Activated T-helper 9 cell treated with anti-CD3 and anti-CD28 coated beads, Interleukin-2, amount 50 U/mL, for 16 hours (primary cell): ENCODE data around the gene C2orf42.
"Not testable (repeated sequence)": the region's sequence is repeated elsewhere in the genome, so short reads cannot be mapped to it uniquely, and the experiment has no call there.

Source experiments
- DNase-seq: peaks from one replicate; pipeline ENCODE4 v3.0.0-alpha.2; 2020; ENCODE audit warnings: low read depth

The C2orf42 gene

DNA sequence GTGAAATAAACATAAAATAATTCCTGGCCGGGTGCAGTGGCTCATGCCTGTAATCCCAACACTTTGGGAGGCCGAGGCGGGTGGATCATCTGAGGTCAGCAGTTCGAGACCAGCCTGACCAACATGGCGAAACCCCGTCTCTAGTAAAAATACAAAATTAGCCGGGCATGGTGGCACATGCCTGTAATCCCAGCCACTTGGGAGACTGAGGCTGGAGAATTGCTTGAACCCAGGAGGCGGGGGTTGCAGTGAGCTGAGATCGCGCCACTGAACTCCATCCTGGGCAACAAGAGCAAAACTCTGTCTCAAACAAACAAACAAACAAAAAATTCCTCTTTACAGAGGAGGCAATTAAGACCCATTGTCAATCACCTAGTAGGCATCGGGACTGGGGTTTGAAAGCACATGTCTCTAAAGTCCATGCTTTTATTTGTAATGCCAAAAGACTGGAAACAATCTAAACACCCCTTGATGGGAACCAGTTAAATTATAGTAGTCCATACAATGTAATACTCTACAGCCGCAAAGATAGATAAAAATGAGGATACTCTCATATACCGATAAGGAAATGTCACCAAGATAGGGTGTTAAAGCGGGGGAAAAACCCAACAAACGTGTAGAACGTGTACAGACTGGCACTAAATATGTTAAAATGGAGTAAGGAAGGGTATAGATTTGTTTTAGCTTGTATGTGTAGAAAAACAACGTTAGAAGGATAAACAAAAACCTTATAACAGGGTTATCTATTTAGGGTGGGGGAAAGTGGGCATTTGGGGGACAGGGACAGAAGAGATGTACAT lies 59.3 kb downstream of the C2orf42 start:
- DNase-seq = not testable (repeated sequence)

DNA sequence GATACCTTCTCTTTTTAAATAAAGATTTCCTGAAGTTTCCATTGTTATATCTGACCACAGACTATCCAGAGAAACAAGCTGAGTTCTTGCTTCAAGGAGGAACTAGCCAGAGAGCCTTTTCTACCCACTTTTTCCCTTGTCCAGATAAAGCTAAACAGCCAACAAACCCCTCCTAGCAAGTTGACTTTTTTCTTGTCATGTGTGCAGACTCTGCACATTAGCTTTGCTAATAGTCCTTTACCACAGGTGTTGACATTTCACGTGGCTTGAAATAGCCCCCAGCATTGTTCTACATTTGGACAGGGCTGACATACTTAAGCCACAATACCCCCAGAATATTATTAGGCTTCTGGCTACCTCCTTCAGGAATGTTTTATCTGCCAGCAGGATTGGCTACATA lies 62.8 kb downstream of the C2orf42 start:
- no peak for DNase-seq

DNA sequence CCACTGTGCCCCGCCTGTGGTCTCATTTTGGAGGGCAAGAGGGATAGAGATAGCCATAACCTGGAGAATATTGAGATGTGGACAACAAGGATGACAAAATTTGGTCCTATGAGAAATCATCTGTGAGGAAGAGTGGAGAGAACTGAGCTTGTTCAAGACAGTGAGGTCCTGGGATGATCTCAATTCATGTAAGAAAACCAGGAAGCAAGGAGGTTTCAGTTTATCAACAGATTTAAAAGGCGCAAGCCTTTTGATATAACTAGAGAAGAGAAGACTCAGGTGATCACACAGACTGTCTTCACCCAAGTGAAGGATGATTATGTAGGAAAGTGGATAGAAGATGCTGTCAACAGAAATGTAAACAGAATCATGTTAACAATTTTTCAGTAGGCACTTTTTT lies 64.4 kb downstream of the C2orf42 start:
- DNase-seq = no peak

DNA sequence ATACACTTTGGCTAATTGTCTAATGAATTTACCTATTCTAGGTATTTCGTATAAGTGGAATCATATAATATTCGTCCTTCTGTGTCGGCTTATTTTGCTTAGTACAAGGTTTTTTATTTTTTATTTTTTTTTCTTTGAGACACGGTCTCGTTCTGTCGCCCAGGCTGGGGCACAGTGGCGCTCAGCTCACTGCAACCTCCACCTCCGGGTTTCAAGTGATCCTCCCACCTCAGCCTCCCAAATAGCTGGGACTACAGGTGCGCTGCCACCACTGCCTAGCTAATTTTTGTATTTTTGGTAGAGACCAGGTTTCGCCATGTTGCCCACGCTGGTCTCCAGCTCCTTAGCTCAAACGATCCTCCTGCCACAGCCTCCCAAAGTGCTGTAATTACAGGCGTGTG lies 65.3 kb downstream of the C2orf42 start:
- DNase-seq = no peak

DNA sequence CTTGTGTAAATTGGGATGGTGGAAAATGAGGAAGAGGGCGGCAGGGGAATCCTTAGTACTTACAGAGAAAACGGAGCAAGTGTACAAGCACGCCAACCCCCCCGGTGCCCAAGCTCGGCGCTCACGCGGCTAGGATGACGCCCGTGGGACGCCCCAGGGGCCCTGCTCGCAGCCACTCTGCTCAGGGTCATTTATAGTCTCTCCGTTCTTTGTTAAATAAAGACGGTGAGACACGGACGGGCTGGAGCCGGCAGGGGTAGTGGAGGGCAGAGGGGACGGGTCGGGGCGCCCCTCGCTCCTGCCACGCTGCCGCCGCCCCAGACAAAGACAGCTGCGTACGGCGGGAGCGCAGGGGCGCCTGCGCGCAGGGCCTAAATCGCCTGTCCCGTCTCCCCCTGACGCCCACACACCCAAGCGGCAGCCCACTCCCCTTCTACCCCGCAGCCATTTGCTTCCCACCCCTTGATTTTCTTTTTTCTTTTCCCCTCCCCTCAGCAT lies 65.8 kb downstream of the C2orf42 start:
- DNase-seq = peak; percentile 55

DNA sequence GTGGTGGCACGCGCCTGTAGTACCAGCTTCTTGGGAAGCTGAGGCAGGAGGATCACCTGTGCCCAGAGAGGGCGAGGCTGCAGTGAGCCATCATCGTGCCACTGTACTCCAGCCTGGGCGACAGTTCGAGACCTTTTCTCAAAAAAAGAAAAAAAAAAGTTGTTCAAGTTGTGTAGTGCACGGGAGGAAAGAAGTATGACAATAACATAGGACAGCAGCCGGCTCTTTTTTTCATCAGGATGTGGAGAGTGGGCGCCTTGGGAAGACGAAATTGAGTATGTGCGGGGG lies 67.0 kb downstream of the C2orf42 start:
- DNase-seq = no peak

DNA sequence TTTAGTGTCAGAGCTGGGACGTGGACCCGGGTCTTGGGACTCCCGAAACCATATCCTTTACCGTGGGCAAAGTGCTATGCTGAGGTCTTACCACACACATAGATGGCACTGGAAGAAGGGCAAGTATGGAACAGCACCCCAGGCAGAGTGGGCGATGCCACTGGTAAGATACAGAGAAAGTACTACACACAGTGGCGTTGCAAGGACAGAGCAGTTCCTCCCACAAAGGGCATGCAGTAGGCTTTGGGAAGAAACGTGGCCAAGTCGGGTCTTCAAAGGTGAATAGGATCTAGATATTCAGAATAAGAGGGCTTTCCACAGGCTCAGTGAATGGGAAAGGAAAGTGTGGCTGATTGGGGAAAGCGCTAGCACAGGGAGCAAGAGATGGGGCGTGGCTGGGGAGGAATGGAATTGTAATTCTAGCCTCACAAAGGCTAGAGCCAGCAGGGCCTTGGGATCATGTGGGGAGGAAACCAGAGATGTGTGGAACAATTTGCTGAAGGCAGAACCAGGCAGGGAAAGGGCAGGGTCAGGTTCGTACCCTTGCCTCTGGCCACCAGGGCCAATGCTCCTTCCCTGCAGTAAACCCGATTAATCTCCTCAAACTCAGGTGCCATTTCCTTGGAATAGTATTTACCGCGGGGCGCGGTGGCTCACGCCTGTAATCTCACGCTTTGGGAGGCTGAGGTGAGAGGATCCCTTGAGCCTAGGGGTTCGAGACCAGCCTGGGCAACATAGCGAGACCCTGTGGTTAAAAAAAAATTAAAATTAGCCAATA lies 67.6 kb downstream of the C2orf42 start:
- no peak for DNase-seq

DNA sequence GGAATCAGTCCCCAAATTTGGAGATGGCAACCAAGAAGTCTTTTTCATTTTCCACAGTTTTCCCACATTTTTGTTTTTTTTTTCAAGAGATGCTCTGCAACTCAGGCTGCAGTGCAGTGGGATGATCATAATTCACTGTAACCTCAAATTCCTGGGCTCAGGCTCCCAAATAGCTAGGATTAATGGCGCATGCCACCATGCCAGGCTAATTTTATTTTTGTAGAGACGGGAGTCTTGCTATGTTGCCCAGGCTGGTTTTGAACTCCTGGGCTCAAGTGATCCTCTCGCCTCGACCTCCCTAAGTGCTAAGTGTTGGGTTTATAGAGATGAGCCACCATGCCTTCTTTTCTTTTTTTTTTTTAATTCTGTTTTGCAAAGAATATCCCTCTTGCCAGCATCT lies 68.3 kb downstream of the C2orf42 start:
- DNase-seq = no peak

DNA sequence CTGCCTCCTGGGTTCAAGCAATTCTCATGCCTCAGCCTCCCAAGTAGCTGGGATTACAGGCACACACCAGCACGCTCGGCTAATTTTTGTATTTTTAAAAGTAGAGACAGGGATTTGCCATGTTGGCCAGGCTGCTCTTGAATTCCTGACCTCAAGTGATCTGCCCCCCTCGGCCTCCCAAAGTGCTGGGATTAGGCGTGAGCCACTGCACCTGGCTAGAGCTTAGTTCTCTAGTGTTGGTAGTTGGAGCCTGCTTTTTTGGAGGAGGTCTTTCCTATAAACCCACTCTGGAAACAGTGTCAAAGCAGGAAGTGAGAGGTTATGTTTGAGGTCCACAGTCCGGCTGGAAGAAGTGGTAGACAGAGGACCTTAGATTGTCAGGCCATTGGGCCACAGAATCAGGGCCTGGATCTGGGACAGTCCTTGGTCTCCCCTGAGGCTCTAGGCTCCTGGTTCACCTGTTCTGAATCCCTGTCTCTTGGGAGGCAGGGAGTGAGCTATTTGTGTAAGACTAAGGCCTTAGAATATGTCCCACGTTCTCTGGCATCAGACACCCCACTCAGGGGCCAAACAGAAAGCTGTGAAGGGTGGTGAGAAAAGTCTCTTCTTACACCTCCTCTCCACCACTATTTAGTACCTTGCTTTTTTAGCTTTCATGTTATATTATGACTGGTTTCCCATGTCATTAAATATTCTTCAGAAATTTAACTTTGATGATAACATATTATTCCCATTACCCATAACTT lies 69.0 kb downstream of the C2orf42 start:
- no peak for DNase-seq

DNA sequence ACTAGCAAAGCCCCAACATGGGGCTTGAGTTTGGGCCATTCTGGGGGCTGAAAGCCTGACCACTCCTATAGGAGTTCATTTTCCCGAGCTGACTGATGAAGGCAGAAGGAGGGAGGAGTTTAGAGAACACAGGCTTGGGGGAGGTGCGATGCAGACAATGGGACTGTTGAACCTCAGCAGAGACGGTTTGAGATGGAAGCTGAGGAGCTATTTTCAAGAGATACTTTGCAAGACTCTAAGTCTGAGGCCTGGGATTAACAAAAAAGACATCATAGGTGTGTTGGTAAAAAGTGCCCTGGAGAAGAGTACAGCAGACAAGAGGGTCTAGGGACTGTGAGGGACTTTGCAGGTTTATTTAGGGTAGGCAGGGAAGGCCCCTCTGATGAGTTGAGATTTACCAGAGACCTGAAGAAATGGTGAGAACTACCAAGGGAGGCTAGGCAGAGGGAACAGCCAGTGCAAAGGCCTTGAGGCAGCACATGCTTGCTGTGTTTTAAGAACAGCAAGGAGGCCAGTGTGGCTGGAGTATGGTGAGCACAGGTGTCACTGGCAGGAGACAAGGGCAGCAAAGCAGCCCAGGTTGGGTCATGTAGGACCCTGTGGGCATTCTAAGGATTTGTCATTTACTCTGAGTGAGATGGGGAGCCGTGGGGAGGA lies 71.9 kb downstream of the C2orf42 start:
- DNase-seq = no peak

DNA sequence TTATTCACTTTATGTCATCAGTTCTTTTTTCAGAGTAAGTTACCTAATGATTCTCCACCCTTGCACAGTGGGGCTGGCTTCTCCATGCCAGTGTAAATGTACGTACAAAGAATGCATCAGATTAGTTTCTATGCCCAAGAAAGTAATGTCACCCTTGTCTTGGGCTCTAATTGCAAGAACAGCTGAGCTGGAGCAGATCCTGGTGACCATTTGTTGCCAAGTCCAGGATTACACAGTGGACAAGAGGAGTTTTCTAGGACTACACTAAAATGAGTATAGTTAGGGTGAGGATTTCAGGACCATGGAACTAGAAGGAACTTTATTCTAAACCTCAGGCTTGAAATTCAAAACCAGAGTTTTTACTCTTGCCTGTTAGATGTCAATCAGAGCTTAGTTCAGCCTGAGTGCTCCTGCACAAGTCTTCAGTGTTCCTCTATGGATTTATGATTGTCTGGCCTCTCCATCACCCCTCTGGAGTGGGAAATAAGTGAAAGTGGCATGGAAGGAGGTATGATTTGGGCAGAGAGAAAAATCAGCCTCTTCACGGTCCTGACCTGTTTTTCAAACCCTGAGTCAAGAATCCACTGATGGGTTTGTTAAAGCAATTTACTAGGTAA lies 73.8 kb downstream of the C2orf42 start:
- DNase-seq = no peak

DNA sequence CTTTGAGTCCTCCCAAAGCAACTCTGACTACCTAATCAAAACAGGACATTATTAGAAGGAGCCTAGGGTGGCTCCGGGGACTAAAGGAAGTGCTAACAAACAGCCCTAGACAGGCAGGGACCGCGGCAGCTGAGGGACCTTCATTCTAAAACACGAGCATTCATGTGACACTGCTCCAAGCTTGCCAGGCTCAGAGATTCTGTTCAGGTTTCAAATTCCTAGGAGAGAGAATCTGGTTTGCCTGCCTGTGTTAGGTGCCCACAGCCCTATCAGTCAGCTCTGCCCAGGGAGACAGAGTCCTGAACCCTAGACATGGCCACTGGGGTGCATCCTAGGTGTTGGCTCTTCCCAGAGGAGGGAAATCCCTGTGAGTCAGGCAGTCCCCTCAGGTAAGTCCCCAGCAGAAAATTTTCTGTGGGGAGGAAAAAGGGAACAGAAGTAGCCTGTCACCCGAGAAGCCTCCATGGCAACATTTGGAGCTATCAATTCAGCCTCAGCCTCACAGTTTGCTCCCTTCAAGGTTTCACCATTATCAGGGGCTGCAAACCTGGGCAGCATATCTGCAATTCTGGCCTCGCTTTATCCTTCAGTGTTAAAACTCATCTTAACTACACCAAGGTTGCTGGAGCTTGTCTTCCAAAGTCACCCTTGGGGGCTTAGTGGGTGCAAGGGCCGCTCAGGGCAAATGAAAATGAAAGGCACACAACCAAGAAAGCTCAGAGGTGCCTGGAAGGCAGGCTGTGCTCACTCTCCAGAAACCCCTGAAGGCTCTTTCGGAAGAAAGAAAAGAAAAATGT lies 75.0 kb downstream of the C2orf42 start:
- no peak for DNase-seq

DNA sequence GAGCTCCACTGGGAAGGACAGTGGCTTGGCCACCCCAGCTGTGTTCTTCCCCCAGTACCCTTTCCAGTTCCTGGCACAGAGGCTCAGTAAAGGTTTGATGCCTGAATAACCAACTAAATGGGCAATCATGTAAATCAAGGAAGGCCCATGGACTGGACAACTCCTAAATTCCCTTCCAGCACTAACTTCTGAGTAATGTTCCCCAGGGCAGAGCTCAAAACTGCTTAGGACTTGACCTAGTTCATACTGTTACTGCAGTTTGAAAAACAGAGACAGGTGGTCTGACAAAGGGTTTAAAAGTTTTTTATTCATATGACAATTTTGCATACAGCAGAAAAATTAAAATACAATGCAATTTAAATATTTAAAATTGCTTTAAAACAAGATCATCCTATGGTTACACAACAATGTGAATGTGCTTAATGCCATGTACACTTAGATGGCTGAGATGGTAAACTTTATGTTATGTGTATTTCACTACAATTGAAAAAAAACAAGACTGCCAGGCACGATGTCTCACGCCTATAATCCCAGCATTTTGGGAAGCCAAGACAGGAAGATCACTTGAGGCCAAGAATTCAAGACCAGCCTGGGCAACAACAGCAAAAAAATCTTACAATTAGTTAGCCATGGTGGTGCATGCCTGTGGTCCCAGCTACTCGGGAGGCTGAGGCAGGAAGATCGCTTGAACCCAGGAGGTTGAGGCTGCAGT lies 77.3 kb downstream of the C2orf42 start:
- no peak for DNase-seq

DNA sequence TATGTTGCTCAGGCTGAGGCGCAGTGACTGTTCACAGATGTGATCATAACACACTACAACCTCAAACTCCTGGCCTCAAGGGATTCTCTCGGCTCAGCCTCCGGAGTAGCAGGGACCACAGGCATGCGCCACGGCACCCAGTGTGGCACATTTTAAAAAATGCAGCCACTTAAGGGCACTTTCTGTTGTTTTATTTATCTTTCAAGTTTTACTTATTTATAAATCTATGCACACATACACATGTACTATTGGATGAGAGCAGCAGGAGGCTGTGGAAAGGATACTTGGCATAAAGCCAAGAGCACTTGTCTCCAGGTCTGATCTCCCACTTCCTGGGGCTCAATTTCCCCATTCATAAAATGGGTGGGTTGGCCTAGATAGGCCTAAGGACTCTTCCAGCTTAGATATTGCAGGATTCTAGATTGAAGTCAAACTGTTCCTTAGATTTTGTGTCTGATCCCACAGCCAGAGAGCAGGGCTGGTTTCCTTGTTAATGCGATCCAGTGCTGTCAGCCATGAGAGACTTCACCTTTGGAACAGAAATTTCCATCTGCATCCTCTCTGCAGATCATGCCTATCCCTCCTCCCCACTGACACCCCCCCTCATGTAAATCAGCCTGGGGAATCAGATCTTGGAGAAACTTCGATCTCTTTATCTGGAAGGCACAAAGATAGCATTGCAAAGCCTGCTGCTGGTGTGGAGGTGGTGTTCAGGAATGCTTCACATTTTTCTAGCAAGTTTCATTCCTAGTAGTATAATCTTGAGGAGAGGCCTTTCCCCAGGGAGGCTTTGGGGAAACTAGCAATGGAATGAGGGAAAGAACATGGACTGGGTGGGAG lies 78.8 kb downstream of the C2orf42 start:
- DNase-seq = no peak

DNA sequence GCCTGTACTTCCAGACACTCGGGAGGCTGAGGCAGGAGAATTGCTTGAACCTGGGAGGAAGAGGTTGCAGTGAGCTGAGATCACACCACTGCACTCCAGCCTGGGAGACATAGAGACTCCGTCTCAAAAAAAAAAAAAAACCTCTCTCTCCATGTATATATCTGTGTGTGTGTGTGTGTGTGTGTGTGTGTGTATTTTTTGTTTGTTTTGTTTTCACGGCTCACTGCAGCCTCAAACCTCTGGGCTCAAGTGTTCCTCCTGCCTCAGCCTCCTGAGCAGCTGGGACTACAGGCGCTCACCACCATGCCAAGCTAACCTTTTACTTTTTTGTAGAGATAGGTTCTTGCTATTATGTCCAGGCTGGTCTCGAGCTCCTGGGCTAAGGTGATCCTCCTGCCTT lies 80.4 kb downstream of the C2orf42 start:
- DNase-seq = not testable (repeated sequence)

DNA sequence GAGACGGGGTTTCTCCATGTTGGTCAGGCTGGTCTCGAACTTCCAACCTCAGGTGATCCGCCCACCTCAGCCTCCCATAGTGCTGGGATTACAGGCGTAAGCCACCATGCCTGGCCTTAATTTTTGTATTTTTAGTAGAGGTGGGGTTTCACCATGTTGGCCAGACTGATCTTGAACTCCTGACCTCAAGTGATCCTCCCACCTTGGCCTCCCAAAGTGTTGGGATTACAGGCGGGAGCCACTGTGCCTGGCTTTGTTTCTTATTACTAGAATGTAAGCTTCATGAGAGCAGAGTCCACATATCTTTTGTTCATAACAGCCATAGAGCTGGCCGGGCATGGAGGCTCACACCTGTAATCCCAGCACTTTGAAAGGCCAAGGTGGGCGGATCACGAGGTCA lies 84.7 kb downstream of the C2orf42 start:
- DNase-seq = not testable (repeated sequence)

DNA sequence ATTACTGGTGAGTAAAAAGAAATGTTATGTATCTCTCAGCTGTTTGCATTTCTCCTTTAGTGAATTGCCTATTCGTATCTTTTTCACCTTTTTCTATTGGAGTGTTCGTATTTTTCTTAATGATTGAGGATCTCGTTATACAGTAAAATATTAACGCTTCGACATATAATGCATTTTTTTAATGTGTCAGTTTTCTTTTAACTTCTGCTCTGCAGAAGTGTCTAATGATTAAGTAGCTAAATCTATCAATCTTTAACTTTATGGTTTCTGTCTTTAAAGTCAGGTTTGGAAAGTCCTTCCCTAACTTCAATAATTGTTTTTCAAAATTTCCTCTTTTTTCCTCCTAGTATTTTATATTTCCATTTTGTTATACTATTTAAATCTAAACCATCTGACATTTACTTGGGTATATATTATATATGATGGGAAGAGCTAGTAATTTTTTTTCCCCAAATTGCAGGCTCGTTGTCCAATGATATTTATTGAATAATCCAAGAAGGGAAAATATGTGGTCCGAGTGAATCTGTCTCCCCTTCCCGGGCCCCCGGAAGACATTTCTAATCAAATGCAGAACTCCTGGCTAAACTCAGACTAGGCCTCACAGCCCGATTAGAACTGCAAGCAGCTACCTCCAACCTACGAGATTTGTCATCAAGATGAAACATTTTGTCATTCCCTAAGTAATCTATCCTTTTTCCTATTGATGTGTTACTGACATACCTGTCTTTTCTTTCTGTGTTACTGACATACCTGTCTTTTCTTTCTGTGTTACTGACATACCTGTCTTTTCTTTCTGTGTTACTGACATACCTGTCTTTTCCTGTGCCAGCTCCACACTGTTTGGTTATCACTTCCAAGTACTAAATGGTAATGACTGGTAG lies 86.3 kb downstream of the C2orf42 start:
- DNase-seq = no peak

DNA sequence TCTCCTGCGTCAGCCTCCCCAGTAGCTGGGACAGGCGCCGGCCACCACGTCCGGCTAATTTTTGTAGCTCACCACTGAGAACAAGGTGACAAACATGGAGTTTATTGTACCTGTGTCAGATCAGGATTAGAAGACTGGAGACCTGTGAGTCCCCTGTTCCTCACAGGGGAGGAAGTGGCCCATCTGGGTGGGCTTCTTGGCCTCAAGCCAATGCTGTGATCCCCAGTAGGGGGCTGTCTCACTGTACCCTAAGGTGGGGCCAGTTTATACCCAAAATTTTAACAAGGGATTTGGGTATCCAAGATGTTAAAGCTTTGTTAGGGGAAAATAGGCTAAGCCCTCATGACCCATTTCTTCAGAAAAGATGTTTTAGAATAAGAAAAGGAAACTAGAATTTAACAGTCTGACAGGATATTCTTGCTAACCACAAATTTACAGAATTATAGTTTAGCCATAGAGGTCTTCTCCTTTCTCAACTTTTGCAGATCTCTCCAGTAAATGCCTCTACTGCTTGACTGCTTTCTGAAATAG lies 87.2 kb downstream of the C2orf42 start:
- DNase-seq = no peak
